Measurements from ENCODE around the gene SOX11.
"Not testable (repeated sequence)": the region's sequence is repeated elsewhere in the genome, so short reads cannot be mapped to it uniquely, and the experiment has no call there.

SOX11 gene

GRCh38 chr2:5691985-5692529, at the start of gene SOX11:
SOX11 (plus strand) TSS chr2:5692384; CDS start chr2:5692722, 338 bp downstream.
- DNase-seq, result no peak

GRCh38 chr2:5652734-5653133, 39.5 kb upstream of the SOX11 start:
- DNase-seq, result not testable (repeated sequence)

DNA sequence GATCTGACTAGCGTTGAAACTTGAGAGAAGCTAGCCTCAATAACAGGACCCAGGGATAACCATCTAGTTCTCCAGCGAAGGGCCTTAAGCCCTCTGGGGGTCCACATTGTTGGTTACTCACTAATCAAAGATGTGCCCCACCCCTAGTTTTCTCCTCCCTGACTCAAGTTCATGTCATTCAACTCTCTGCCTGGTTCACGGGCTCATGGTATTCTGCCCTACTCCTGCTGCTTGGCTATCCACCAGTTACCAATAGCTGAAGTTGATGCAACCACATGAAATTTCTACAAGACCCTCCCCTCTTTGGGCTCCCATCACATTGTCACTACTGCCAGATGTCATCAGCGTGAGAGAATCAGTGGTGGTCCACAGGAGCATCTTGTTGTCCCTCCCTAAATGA, 38.4 kb upstream of the SOX11 start:
- DNase-seq, result not testable (repeated sequence)

DNA sequence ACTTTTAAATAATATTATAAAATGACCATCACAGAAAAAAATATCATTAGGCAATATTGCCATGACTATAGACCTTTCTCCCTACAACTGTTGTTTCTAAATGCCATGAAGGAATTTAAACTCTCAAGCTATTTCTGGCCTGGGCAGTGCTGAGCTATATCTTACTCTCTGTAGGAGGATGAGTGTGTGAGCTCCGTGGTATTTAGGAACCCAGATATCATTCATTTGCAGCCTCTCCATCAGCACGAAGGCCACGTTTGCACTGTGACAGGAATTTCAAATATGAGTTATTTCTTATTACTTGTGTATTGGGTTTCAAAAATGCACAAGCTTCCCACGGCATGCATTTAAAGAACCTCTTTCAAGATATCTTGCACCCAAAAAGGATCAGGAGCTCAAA, 35.0 kb upstream of the SOX11 start:
- DNase-seq, result no peak

- DNase-seq, result no peak
These were observed 31.6 kb upstream of the SOX11 start for GRCh38 chr2:5660591-5660990.

DNA sequence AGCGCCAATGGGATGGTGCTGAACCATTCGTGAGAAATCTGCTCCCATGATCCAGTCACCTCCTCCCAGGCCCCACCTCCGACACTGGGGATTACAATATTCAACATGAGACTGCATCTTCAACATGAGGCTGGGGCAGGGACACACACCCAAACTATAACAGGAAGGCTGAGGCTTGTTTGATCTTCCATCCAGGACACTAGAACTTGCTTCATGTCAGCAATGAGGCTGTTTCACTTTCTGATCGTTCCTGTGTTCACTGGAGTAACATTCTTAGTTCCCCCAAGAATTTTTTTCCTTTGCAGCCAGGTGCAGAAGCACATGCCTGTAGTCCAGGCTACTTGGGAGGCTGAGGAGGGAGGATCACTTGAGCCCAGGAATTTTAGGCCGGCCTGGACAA, 30.8 kb upstream of the SOX11 start:
- no peak for DNase-seq

DNA sequence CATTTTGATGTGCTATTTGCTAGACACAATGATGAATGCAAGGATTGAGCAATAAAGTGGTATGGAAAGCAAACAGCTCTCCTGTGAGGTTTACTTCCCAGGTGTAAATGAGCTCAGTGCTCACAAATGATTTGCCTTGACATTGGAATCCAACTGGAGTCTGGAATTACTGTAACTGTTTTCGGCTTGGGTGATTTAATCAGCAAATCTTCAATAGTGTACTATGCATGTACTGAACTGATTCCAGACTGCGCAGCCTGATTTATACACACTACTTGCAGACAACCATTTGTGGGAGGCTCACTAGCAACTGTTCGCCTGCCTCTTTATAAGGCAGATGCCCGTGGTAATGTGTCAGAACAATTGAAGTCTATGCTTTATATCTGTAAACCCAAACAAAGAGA, 27.9 kb upstream of the SOX11 start:
- no peak for DNase-seq

- no peak for DNase-seq
These were observed 27.1 kb upstream of the SOX11 start for GRCh38 chr2:5665066-5665465.

GRCh38 chr2:5666798-5667197, 25.4 kb upstream of the SOX11 start:
- DNase-seq, result no peak

DNA sequence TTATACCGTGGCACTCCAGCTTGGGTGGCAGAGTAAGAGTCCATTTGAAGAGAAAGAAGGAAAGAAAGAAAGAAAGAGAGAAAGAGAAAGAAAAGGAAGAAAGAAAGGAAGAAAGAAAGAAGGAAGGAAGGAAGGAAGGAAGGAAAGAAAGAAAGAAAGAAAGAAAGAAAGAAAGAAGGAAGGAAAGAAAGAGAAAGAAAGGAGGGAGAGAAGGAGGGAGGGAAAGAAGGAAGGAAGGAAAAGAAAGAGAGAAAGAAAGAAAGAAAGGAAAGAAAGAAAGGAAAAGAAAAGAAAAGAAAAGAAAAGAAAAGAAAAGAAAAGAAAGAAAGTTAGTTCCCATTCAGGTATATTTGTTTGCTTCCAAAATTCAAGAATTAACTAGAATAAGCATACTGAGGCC, 24.5 kb upstream of the SOX11 start:
- not testable (repeated sequence) for DNase-seq

- no peak for DNase-seq
These were observed 23.4 kb upstream of the SOX11 start for GRCh38 chr2:5668682-5669250.

GRCh38 chr2:5672749-5673144, 19.4 kb upstream of the SOX11 start:
- no peak for DNase-seq

DNA sequence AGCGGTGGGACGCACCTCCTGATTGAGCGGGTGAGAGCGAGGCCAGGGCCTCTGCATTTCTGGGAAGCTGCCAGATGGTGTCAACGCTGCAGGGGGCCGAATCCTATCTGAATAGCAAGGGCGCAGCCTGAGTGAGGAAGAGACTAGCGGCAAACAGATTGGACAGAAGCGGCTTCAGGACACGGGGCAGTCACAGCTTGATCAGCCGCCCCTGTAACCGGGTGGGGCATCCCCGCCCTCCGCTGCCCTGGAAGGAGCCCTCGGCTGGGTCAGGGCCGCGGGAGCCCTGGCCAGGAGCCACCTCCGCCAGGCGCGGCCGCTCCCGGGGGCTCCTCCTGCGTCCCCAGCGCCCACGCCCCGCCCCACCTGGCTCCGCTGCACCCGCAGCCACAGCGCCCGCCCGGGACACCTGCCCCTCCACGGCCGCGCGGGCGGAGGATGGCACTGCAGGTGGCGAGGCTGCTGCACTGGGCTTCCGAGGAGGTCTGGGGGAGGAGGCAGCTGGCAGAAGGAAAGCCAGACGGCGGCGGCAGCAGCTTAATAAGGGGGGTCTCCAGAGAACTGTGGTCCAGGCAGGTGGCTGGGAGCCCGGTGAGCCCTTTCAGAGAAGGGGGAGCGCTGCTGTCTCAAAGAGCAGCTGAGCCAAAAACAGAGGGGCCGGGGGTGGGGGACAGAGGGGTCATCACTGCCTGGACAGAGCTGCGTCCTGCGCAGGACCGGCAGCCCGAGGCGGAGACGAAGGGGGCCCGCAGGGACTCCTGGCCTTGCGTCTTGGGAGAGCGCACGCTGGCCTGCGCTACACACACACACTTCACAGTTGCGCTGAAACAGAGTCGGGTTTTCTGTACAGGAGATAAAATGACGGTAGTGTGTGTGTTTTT, 18.8 kb upstream of the SOX11 start:
- DNase-seq, result no peak

DNA sequence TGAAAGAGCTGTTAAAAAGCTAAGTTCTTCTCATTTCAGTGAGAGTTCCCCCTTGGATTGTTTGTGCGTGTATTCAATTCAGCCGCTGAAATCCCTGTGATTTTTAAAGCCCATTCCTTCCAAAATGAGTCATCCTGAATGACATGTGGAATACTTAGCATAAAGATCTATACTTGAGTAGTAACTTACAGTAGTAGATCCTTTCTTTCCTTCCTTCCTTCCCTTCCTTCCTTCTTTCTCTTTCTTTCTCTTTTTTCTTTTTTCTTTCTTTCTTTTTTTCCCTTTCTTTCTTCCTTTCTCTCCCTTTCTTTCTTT, 18.2 kb upstream of the SOX11 start:
- no peak for DNase-seq

GRCh38 chr2:5677133-5677532, 15.1 kb upstream of the SOX11 start:
- DNase-seq, result no peak

DNA sequence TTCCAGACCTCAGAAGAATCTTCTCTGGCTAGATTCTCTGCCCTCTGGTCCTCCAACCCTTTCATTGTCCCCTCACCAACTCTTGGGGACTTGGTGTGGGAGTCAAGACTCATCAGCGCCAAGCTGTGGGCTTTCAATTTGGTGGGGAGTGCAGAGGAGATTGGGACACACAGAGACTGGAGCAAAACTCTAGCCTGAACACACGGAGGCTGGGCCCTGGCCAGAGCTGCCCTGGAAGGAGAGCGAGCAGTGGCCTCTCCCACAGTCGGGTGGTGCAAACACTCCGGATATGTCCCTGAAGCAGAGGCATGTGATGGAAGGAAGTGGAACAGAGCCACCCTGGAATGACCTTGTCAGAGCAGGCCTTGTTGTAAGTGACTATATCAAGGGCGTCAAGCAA, 8.7 kb upstream of the SOX11 start:
- DNase-seq, result no peak

DNA sequence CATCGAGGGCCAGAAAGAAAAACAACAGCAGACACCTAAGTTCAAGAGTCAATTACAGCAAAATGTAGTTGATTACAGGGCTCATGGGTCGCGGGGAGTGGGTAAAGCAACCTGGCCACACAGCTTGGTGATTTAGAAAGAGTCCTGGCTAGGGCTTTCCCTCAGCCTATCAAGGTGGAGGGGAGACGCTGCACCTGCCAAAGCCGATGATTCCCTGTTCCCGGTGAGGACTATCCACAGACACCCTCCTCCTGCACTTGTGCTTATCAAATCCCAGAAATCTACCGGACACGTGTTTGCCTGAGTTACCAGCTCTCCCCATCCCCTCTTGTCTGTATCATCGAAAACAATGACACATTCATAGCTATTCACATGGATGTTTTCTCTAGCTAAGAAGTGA, 7.0 kb upstream of the SOX11 start:
- no peak for DNase-seq

- DNase-seq, result no peak
These were observed 6.1 kb upstream of the SOX11 start for GRCh38 chr2:5686068-5686467.

DNA sequence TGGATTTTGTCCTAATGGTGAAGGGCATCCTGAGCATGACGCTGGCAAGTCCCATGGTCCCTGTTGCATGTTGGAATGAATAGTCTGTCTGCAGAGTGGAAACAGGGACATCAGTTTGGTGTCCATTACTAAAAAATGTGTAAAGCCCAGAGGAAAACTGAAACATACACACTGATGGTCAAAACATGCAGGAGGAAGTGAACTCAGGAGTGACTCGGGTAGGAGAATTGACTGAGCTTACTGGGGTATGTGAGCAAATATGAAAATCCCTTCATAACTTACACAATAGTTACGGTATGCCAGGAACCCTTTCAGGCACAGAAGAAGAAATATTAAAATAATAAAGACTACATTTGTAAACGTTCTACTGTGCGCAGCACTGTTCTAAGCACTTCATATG, 5.6 kb upstream of the SOX11 start:
- no peak for DNase-seq

- no peak for DNase-seq
These were observed 2.4 kb upstream of the SOX11 start for GRCh38 chr2:5689750-5690149.

- DNase-seq, result no peak
These were observed 1.9 kb upstream of the SOX11 start for GRCh38 chr2:5690286-5690685.

DNA sequence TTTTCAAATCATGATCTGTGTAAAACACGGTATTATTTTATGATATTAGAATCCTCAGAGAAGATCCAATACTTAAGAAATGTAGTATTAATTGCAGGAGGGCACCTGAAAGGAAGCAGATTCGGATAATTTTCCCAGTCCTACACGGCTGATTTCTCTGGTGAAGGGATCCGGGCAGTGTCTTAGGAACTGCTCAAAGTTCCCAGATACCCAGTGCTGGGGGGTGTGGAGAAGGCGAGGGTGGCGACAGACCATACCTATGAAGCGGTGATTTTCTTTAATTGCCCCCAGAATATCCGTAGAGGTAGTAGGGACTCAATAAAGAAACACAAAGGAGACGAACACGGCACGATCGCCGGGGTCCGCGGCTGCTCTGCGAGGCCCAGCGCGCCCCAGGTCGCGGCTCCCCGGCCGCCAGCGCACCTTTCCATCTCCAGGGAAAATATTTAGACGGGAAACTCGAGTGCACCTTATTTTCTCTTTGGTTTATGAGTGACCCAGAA, 1.4 kb upstream of the SOX11 start:
- DNase-seq, result no peak

- DNase-seq, result no peak
These were observed 781 bp upstream of the SOX11 start for GRCh38 chr2:5691221-5691984.

Measured in bone marrow (tissue), 2 donors.